Mesenchymal stem cell (in vitro differentiated cells and primary cell): ENCODE measurements around the gene PTPRN2.

ENCODE experiments used
- DNase-seq: peaks from one replicate; pipeline ENCODE4 v3.0.0-alpha.2; 2013
- H2AFZ ChIP-seq: one replicate; pipeline ENCODE4 v1.6.1; 2013; ENCODE audit warnings: low read depth, mild to moderate bottlenecking, control low read depth, inconsistent platforms, low read length, moderate library complexity
- H2AK5ac ChIP-seq: 2 replicates; pipeline ENCODE4 v1.6.1; 2013; ENCODE audit warnings: low read length, moderate library complexity, mild to moderate bottlenecking, inconsistent platforms; ENCODE audit not compliant: severe bottlenecking
- H2BK120ac ChIP-seq: one replicate; pipeline ENCODE4 v1.6.1; 2013; ENCODE audit warnings: low read depth, mild to moderate bottlenecking, inconsistent platforms, low read length, moderate library complexity
- H2BK12ac ChIP-seq, 2 experiments: one replicate each; pipeline ENCODE4 v1.6.1; 2013; ENCODE audit warnings: inconsistent platforms in 2 of 2, low read length in 2 of 2, mild to moderate bottlenecking in 2 of 2, moderate library complexity in 2 of 2, control low read depth in 1 of 2
- H2BK15ac ChIP-seq: one replicate; pipeline ENCODE4 v1.6.1; 2013; ENCODE audit warnings: mild to moderate bottlenecking, low read depth, inconsistent platforms; ENCODE audit not compliant: poor library complexity, severe bottlenecking
- H2BK5ac ChIP-seq: 2 replicates; pipeline ENCODE4 v1.6.1; 2013; ENCODE audit warnings: low read depth, mild to moderate bottlenecking, low read length, control low read depth, inconsistent platforms; ENCODE audit not compliant: poor library complexity, severe bottlenecking
- H3K14ac ChIP-seq, 2 experiments: one replicate each; pipeline ENCODE4 v1.6.1; 2013; ENCODE audit warnings: inconsistent platforms in 2 of 2, low read length in 2 of 2, control low read depth in 1 of 2, mild to moderate bottlenecking in 1 of 2, moderate library complexity in 1 of 2
- H3K18ac ChIP-seq, 2 experiments: one replicate each; pipeline ENCODE4 v1.6.1; 2013; ENCODE audit warnings: inconsistent platforms in 2 of 2, low read length in 2 of 2, control low read depth in 1 of 2, low read depth in 1 of 2, mild to moderate bottlenecking in 1 of 2
- H3K23ac ChIP-seq, 2 experiments: one replicate each; pipeline ENCODE4 v1.6.1; 2013; ENCODE audit warnings: inconsistent platforms in 2 of 2, low read length in 2 of 2, mild to moderate bottlenecking in 2 of 2, moderate library complexity in 2 of 2, control low read depth in 1 of 2
- H3K27ac ChIP-seq: 2 replicates; pipeline ENCODE4 v1.5.1; 2013; ENCODE audit warnings: mild to moderate bottlenecking, moderate library complexity, low read length, control low read depth, inconsistent platforms; ENCODE audit not compliant: poor library complexity, severe bottlenecking
- H3K27me3 ChIP-seq, 2 experiments: 2 replicates each; pipeline versions ENCODE4 v1.6.1 to v1.7.0; 2013; ENCODE audit warnings: low read length in 2 of 2, mild to moderate bottlenecking in 2 of 2, moderate library complexity in 2 of 2, control low read depth in 1 of 2, inconsistent platforms in 1 of 2; ENCODE audit not compliant: control insufficient read depth in 1 of 2, insufficient read depth in 1 of 2
- H3K36me3 ChIP-seq, 2 experiments: 2 replicates each; pipeline versions ENCODE4 v1.6.1 to v1.7.0; 2013; ENCODE audit warnings: low read length in 2 of 2, control low read depth in 1 of 2, inconsistent platforms in 1 of 2, low read depth in 1 of 2, mild to moderate bottlenecking in 1 of 2; ENCODE audit not compliant: insufficient read depth in 2 of 2, control insufficient read depth in 1 of 2
- H3K4ac ChIP-seq, 2 experiments: one replicate each; pipeline ENCODE4 v1.6.1; 2013; ENCODE audit warnings: inconsistent platforms in 2 of 2, low read length in 2 of 2, mild to moderate bottlenecking in 2 of 2, moderate library complexity in 2 of 2, control low read depth in 1 of 2, low read depth in 1 of 2
- H3K4me1 ChIP-seq: 2 replicates; pipeline ENCODE4 v1.6.1; 2013; ENCODE audit warnings: low read depth, low read length, control low read depth; ENCODE audit not compliant: control insufficient read depth, insufficient read depth
- H3K4me2 ChIP-seq: 2 replicates; pipeline ENCODE4 v1.6.1; 2013; ENCODE audit warnings: low read length, mild to moderate bottlenecking, inconsistent platforms; ENCODE audit not compliant: poor library complexity, severe bottlenecking
- H3K4me3 ChIP-seq, 2 experiments: 2 replicates each; pipeline versions ENCODE4 v1.5.1 to v1.7.0; 2013; ENCODE audit warnings: low read length in 2 of 2, mild to moderate bottlenecking in 2 of 2, control low read depth in 1 of 2, low read depth in 1 of 2; ENCODE audit not compliant: insufficient read depth in 1 of 2
- H3K79me1 ChIP-seq: replicated peaks from 2 replicates; pipeline ENCODE4 v1.6.1; 2013; ENCODE audit warnings: mild to moderate bottlenecking, control low read depth, low read length, inconsistent platforms; ENCODE audit not compliant: poor library complexity, severe bottlenecking
- H3K9ac ChIP-seq: 2 replicates; pipeline ENCODE4 v1.7.0; 2013; ENCODE audit warnings: mild to moderate bottlenecking, low read length, moderate library complexity
- H3K9me3 ChIP-seq: 2 replicates; pipeline ENCODE4 v1.7.0; 2013; ENCODE audit warnings: mild to moderate bottlenecking, low read length; ENCODE audit not compliant: control insufficient read depth
- H4K8ac ChIP-seq: one replicate; pipeline ENCODE4 v1.6.1; 2013; ENCODE audit warnings: inconsistent platforms, mild to moderate bottlenecking, low read length, moderate library complexity
- H4K91ac ChIP-seq: one replicate; pipeline ENCODE4 v1.6.1; 2013; ENCODE audit warnings: mild to moderate bottlenecking, low read length, inconsistent platforms
- WGBS: methylation state at CpG from one replicate; pipeline ENCODE4 v1.1.7; 2013; ENCODE audit warnings: mixed read lengths; 5-methylcytosine and 5-hydroxymethylcytosine counted together

The PTPRN2 gene

DNA sequence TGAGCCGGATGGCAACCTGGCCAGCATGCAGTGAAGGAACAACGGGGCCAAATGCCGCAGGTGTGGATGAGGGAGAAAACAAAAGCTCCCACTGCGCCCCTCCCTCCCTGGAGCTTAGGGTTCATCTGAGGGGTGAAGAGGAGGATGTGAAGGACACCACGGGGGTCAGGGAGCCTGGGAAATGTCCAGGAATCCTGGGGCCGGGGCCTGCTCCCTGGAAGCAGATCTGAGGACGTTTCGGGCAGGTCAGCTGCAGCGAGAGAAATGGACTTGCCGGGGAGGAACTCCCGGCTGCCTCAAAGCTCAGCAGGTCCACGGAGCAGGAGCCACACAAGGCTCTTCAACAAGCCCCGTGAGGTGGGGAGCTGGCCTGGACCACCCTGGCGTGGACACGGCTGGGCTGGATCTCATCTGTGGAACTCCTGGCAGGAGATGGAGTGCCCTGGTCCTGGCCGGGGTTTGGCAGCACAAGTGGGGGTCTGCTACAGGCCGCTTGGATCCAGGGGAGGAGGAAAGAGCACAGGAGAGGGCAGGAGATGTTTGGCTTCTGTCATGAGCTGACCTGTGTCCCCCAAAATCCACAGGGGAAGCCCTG lies 585.0 kb downstream of the PTPRN2 start:
- Histone ChIP-seq H3K23ac (no peak overlapping the region), H3K14ac (no peak overlapping the region), H2BK12ac (no peak overlapping the region), H2BK15ac (no peak overlapping the region), H3K18ac (no peak overlapping the region), H3K4ac (no peak overlapping the region), H3K4me2 (no peak overlapping the region), H4K8ac (no peak overlapping the region), H4K91ac (no peak overlapping the region), H2BK120ac (no peak overlapping the region), H3K4me3 (no peak overlapping the region), H3K9ac (no peak overlapping the region), H3K79me1 (no peaks in the 10 kb centered on the region), H3K27ac (no peak overlapping the region), H2AK5ac (no peak overlapping the region), H2BK5ac (no peak overlapping the region), H3K4me1 (no peaks in the 10 kb centered on the region), H3K27me3 (no peaks in the 10 kb centered on the region), H3K36me3 (no peaks in the 10 kb centered on the region), H2AFZ (no peak overlapping the region), H3K9me3 (no peaks in the 10 kb centered on the region)
- no peak for DNase-seq
- 89% methylated on average over 17 of the region's 17 CpGs for WGBS

DNA sequence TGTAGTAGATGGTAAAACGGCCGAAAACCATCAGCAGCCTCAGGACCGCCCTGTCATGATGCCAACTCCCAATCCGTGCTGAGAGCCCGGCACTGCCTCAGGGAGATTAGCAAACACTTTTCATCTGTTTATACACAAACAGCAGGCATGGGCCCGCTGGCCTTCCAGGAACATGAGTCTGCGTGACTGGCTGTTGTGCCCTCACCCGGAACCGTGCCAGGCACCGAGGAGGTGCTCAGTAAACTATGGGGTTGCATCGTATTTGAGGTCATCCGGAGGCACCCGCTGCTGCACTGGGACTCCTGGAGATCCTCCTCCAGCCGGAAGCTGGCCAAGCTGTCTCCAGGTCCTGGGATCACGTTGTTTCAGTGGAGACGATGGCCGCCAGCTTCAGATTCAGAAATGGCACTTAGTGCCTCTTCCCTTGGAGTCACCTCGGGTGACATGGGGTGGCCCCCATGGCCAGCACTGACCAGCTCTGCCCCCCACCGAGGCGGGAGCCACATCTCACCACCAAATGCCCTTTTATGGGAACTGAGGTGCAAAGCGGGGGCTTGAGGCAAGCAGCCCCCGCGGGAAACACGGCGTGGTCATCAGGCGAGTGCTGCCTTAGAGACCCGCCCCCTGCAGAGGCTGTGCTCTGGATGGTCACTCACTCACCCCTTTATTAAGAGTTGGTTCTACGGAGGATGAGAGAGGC lies 585.9 kb downstream of the PTPRN2 start:
- WGBS, result 94% methylated on average over 26 of the region's 28 CpGs
- Histone ChIP-seq H2BK120ac (no peak overlapping the region), H3K18ac (no peak overlapping the region), H2BK12ac (no peak overlapping the region), H3K14ac (no peak overlapping the region), H2BK5ac (no peak overlapping the region), H3K23ac (no peak overlapping the region), H3K4me2 (no peak overlapping the region), H3K4ac (no peak overlapping the region), H3K79me1 (no peaks in the 10 kb centered on the region), H3K9me3 (no peaks in the 10 kb centered on the region), H3K9ac (no peak overlapping the region), H2AK5ac (no peak overlapping the region), H4K91ac (no peak overlapping the region), H3K36me3 (no peaks in the 10 kb centered on the region), H3K4me3 (no peak overlapping the region), H3K27ac (no peak overlapping the region), H4K8ac (no peak overlapping the region), H2AFZ (no peak overlapping the region), H3K27me3 (no peaks in the 10 kb centered on the region), H2BK15ac (no peak overlapping the region), H3K4me1 (no peaks in the 10 kb centered on the region)
- no peak for DNase-seq

DNA sequence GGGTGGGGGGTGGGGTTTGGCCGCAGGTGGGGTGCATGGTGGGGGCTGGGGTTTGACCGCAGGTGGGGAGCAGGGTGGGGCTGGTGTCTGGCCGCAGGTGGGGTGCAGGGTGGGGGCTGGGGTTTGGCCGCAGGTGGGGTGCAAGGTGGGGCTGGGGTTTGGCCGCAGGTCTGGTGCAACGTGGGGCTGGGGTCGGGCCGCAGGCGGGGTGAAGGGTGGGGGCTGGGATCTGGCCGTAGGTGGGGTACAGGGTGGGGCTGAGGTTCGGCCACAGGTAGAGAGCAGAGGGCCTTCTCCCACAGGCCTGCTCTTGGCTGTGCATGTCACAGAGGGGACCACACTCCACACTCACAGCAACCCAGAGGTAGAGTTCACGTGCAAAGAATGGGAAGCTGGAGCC lies 586.6 kb downstream of the PTPRN2 start:
- H3K36me3 ChIP-seq, result no peaks in the 10 kb centered on the region
- no peaks in the 10 kb centered on the region for H3K79me1 ChIP-seq
- no peak overlapping the region for H3K4me3 ChIP-seq
- no peak overlapping the region for H3K9ac ChIP-seq
- H3K27me3 ChIP-seq, result no peaks in the 10 kb centered on the region
- H2BK15ac ChIP-seq, result no peak overlapping the region
- no peak overlapping the region for H4K8ac ChIP-seq
- H2BK5ac ChIP-seq, result no peak overlapping the region
- no peak for DNase-seq
- 90% methylated on average over 9 of the region's 12 CpGs for WGBS
- no peak overlapping the region for H2AFZ ChIP-seq
- no peak overlapping the region for H3K4ac ChIP-seq
- no peak overlapping the region for H2BK12ac ChIP-seq
- H3K9me3 ChIP-seq, result peaks cover 1% of the 10 kb centered on the region
- H4K91ac ChIP-seq, result no peak overlapping the region
- H3K27ac ChIP-seq, result no peak overlapping the region
- H2AK5ac ChIP-seq, result no peak overlapping the region
- no peak overlapping the region for H3K4me2 ChIP-seq
- H3K14ac ChIP-seq, result no peak overlapping the region
- H3K4me1 ChIP-seq, result no peaks in the 10 kb centered on the region
- H3K23ac ChIP-seq, result no peak overlapping the region
- no peak overlapping the region for H3K18ac ChIP-seq
- no peak overlapping the region for H2BK120ac ChIP-seq

DNA sequence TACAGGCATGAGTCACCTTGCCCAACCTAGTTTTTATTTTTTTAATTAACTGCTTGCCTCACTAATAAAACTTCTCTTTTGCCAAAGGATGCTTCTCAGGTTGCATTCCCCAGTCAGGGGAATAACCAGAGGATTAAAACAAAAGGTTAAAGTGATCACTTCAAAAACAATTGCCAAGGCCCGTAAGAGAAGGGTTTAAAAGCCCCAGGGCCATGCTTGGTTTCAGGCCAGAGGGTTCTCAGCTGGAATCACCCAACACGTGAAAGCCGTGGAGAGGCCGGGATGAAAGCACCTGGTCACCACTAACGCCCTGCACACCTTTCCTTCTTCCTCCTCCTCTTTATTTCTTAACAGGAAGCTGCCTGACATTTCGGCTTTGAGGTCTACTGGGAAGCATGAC lies 587.5 kb downstream of the PTPRN2 start:
- Histone ChIP-seq H3K18ac (no peak overlapping the region), H2BK120ac (no peak overlapping the region)

More for the DNA sequence above, 587.5 kb downstream of the PTPRN2 start:
- 68% methylated on average over 2 of the region's 6 CpGs for WGBS
- Histone ChIP-seq H2AFZ (no peak overlapping the region), H2BK12ac (no peak overlapping the region), H2AK5ac (no peak overlapping the region), H3K4me1 (no peaks in the 10 kb centered on the region), H3K27ac (no peak overlapping the region), H3K14ac (no peak overlapping the region), H3K36me3 (no peaks in the 10 kb centered on the region), H4K91ac (no peak overlapping the region), H3K23ac (no peak overlapping the region), H3K9ac (no peak overlapping the region), H4K8ac (no peak overlapping the region), H3K79me1 (no peaks in the 10 kb centered on the region), H3K9me3 (peaks cover 7% of the 10 kb centered on the region), H3K4me2 (no peak overlapping the region), H2BK15ac (no peak overlapping the region), H3K4me3 (no peak overlapping the region), H3K27me3 (no peaks in the 10 kb centered on the region), H3K4ac (no peak overlapping the region), H2BK5ac (no peak overlapping the region)
- DNase-seq, result no peak
